Gastrocnemius medialis (tissue), 4 donors: ENCODE results near the gene HIGD2A.

ENCODE experiments used
- POLR2A ChIP-seq, 2 donors: fragments of 450-650 bp; IDR thresholded peaks; one replicate each; pipeline ENCODE4 v1.6.1; 2017; ENCODE audit warnings: antibody characterized with exemption in 2 of 2, mild to moderate bottlenecking in 2 of 2, moderate library complexity in 2 of 2
- TF ChIP-seq, protein P1 (sequence below), 5 experiments: fragments of 450-650 bp in 3 of 5; fragments of 200-600 bp in 2 of 5; sonication (generic) in 2 of 5; IDR thresholded peaks in 4 of 5; conservative IDR thresholded peaks in 1 of 5; 1 replicate in 4 of 5; 2 replicates in 1 of 5; pipeline ENCODE4 v1.5.1; 2016 to 2019; ENCODE audit warnings: antibody characterized with exemption in 5 of 5, mild to moderate bottlenecking in 3 of 5, moderate library complexity in 3 of 5

DNA sequence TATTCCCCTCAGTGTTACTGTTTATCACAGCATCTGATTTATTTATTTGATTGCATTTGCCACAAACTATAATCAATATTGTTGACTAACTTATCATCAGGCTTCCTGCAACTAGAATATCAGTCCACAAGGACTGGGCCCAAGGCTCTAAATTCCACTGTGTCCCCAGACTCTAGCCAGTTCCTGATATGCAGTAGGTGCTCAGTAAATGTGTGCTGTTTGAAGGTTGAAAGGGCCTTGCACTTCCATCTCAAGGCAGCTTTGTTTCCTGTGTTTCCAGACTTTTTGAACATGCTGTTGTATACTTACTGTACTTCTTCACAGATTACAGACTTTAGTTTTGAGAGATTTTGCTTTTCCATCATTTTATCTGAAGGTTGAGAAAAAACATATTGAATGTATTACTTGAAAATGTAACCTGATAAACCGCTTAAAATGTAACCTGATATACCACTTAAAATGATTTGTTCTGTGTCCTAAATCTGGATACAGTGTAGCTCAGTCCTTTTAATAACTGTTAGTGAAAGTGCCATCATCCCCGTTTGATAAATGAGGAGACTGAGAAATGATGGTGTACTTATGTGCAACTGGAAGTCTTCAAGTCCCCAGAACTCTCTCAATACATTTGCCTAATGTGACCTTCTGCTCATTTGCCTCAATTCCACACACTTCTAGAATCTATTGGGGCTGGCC is 45.6 kb upstream of the HIGD2A start:
- TF ChIP-seq, protein P1, sequence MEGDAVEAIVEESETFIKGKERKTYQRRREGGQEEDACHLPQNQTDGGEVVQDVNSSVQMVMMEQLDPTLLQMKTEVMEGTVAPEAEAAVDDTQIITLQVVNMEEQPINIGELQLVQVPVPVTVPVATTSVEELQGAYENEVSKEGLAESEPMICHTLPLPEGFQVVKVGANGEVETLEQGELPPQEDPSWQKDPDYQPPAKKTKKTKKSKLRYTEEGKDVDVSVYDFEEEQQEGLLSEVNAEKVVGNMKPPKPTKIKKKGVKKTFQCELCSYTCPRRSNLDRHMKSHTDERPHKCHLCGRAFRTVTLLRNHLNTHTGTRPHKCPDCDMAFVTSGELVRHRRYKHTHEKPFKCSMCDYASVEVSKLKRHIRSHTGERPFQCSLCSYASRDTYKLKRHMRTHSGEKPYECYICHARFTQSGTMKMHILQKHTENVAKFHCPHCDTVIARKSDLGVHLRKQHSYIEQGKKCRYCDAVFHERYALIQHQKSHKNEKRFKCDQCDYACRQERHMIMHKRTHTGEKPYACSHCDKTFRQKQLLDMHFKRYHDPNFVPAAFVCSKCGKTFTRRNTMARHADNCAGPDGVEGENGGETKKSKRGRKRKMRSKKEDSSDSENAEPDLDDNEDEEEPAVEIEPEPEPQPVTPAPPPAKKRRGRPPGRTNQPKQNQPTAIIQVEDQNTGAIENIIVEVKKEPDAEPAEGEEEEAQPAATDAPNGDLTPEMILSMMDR (IDR thresholded peaks at IDR 0.05 in 4 of 5, conservative IDR thresholded peaks at IDR 0.05 in 1 of 5) = no peak
- no peak for TF ChIP-seq POLR2A (IDR thresholded peaks at IDR 0.05)
